Ascending aorta (tissue), 2 donors: ENCODE measurements around the gene SZT2. TPM values are rescaled to one million over a fixed set of nuclear protein-coding genes. Genes with fewer than 3 reads are reported as not detected.
"Not testable (repeated sequence)": the region's sequence is repeated elsewhere in the genome, so short reads cannot be mapped to it uniquely, and the experiment has no call there.

Experiments
- DNase-seq, 2 donors: peaks; one replicate each; pipeline ENCODE4 v3.0.0-alpha.2; 2019; ENCODE audit warnings: low spot score in 2 of 2
- H3K27ac ChIP-seq, 2 donors: fragments of 200-600 bp; sonication (generic); one replicate each; pipeline ENCODE4 v1.5.1; 2016 to 2017; ENCODE audit warnings: mild to moderate bottlenecking in 1 of 2
- H3K27me3 ChIP-seq: fragments of 200-600 bp; sonication (generic); one replicate; pipeline ENCODE4 v1.5.1; 2017
- H3K36me3 ChIP-seq, 2 donors: fragments of 200-600 bp; sonication (generic); one replicate each; pipeline ENCODE4 v1.5.1; 2016
- H3K4me1 ChIP-seq, 2 donors: fragments of 200-600 bp; sonication (generic); one replicate each; pipeline ENCODE4 v1.5.1; 2016 to 2017; ENCODE audit warnings: mild to moderate bottlenecking in 1 of 2
- H3K4me3 ChIP-seq, 2 donors: fragments of 200-600 bp; sonication (generic); one replicate each; pipeline ENCODE4 v1.5.1; 2016 to 2017; ENCODE audit warnings: mild to moderate bottlenecking in 1 of 2
- H3K9me3 ChIP-seq, 2 donors: fragments of 200-600 bp; sonication (generic); one replicate each; pipeline ENCODE4 v1.5.1; 2016
- intact Hi-C: fragments of 100-400 bp; cut with DNase I; formaldehyde crosslinking; loops from one replicate; pipeline ENCODE4 v1.15.1; 2023
- total RNA-seq: library from RNA; depleted of rRNA; stranded (reverse); fragments of >200 nt; gene quantifications from one replicate; pipeline ENCODE4 v1.1.0, GENCODE V29; 2016
- TF ChIP-seq, protein P1 (sequence below), 3 experiments: fragments of 200-600 bp in 2 of 3; fragments of 450-650 bp in 1 of 3; sonication (generic) in 2 of 3; IDR thresholded peaks; one replicate each; pipeline ENCODE4 v1.5.1; 2016 to 2019; ENCODE audit warnings: antibody characterized with exemption in 3 of 3, mild to moderate bottlenecking in 1 of 3, moderate library complexity in 1 of 3

SZT2 gene
- total RNA-seq, 1 donor from 2014 or later = 35.9 TPM

DNA sequence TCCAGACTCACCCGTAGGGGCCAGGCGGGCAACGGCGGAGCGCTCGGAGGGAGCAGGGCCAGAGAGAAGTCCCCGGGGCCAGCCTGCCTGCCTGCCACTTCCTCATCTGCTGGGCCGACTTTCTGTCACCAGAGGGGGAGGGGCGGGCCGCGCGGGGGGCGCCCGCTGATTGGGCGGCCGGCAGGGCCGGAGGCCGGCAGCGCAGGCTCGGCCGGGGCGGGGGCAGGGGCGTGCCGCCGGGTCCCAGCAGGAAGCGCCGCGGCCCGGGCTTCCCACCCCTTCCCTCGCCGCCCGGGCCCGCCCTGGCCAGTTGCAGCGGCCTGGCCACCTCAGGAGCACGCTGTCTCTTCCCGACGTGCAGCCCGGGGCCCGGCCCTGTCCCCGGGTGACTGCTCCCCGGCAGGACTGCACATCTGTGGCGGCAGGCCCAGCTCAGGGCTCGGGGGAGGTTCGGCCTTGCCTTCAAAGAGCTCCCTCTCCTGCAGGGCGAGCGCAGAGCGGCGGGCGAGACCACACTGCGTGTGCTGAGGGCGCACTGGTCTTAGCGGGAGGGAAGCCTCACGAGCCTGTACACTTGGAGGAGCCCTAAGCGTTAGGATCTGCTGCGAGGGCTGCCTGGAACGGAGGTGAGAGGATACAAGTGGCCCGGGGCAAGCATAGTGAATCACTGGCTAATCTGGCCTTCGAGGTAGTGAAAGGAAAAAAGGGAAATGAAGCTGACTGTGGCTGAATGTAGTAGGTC, 21.6 kb upstream of the SZT2 start, which contains the start of gene ELOVL1:
ELOVL1 (minus strand) TSS at position 108 of the 742 bp plus-strand sequence. CDS start 2,402 bp downstream, outside the sequence.
- DNase-seq = peak; percentile 70 to 96
- TF ChIP-seq, protein P1, sequence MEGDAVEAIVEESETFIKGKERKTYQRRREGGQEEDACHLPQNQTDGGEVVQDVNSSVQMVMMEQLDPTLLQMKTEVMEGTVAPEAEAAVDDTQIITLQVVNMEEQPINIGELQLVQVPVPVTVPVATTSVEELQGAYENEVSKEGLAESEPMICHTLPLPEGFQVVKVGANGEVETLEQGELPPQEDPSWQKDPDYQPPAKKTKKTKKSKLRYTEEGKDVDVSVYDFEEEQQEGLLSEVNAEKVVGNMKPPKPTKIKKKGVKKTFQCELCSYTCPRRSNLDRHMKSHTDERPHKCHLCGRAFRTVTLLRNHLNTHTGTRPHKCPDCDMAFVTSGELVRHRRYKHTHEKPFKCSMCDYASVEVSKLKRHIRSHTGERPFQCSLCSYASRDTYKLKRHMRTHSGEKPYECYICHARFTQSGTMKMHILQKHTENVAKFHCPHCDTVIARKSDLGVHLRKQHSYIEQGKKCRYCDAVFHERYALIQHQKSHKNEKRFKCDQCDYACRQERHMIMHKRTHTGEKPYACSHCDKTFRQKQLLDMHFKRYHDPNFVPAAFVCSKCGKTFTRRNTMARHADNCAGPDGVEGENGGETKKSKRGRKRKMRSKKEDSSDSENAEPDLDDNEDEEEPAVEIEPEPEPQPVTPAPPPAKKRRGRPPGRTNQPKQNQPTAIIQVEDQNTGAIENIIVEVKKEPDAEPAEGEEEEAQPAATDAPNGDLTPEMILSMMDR (IDR thresholded peaks at IDR 0.05) = peak in 2 of 3 experiments; percentile 11 to 26
- no peaks in the 10 kb centered on the region for H3K9me3 ChIP-seq
- intact Hi-C loops = loop anchor here (1.0 kb wide), 4 partner anchors 10 to 196 kb away; partner anchors contain the start of genes CDC20, CFAP57, EBNA1BP2 and MED8
- H3K4me1 ChIP-seq = peaks cover 12 to 22% of the 10 kb centered on the region in 2 donors
- H3K27ac ChIP-seq = peak within 1 kb of the TSS; percentile 96
- H3K36me3 ChIP-seq = peaks cover 22% of the 10 kb centered on the region in 2 donors
- H3K27me3 ChIP-seq = no peaks in the 10 kb centered on the region
- H3K4me3 ChIP-seq = peak within 1 kb of the TSS; percentile 96 to 97

DNA sequence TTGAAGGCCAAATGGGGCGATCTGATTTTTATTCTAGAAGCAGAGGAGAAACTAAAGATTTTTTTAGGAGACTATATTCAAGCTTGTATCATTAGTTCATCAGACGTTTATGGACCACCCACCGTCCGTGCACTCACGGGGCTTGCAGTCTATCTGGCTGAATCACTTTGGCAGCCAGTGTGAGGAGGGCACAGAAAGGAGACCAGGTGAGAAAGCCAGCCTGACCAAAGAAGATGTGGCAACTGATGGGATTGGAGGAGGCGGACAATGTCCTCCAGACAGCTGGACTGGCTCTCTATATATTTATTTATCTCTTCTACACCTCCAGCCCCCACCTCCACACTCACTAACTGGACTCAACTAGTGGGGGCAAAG, 21.1 kb upstream of the SZT2 start:
- intact Hi-C loops = loop anchor here (1.0 kb wide), 4 partner anchors 10 to 196 kb away; partner anchors contain the start of genes CDC20, CFAP57, EBNA1BP2 and MED8
- Histone ChIP-seq H3K4me3 (peak overlapping the region; percentile 96 to 97), H3K36me3 (peaks cover 17% of the 10 kb centered on the region in 2 donors), H3K27ac (peak overlapping the region; percentile 96), H3K27me3 (no peaks in the 10 kb centered on the region), H3K9me3 (no peaks in the 10 kb centered on the region), H3K4me1 (peaks cover 12 to 22% of the 10 kb centered on the region in 2 donors)
- TF ChIP-seq, protein P1 (IDR thresholded peaks at IDR 0.05) = no peak
- DNase-seq = no peak

DNA sequence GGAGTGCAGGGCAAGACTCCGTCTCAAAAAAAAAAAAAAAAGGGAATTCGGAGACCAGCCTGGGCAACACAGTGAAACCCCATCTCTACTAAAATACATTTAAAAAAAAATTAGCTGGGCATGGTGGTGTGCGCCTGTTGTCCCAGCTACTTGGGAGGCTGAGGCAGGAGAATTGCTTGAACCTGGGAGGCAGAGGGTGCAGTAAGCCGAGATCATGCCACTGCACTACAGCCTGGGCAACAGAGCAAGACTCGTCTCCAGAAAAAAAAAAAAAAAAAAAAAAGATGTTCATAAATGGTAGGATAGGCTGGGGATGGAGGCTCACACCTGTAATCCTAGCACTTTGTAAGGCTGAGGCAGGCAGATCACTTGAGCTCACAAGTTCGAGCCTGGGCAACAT, 19.9 kb upstream of the SZT2 start:
- intact Hi-C loops, H3K9me3 ChIP-seq, H3K36me3 ChIP-seq, H3K27ac ChIP-seq, H3K27me3 ChIP-seq, H3K4me3 ChIP-seq, DNase-seq: not testable (repeated sequence)
- peaks cover 12 to 22% of the 10 kb centered on the region in 2 donors for H3K4me1 ChIP-seq

DNA sequence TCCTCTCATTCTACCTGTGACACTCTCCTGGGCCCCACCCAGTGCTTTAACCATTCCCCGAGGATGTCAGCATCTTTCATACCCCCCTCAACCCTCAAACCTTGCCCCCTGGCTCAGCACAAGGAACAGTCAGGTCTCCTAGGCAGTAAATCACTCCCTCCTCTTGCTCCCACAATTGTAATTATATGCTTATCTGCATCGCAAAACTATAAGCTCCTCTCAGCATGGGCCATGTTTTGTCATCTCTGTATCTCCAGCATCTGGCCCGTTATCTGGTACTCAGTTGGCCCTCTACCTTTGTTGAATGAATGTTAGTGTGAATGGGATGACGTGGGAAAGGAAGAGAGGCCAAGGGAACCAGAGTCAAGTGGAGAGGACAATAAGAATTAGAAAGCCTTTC, 19.1 kb upstream of the SZT2 start:
- intact Hi-C loops = no loop called here
- Histone ChIP-seq H3K9me3 (no peaks in the 10 kb centered on the region), H3K4me1 (peaks cover 12 to 22% of the 10 kb centered on the region in 2 donors), H3K4me3 (no peak overlapping the region), H3K27me3 (no peaks in the 10 kb centered on the region), H3K36me3 (no peaks in the 10 kb centered on the region), H3K27ac (no peak overlapping the region)
- TF ChIP-seq, protein P1 (IDR thresholded peaks at IDR 0.05) = no peak
- DNase-seq = no peak

DNA sequence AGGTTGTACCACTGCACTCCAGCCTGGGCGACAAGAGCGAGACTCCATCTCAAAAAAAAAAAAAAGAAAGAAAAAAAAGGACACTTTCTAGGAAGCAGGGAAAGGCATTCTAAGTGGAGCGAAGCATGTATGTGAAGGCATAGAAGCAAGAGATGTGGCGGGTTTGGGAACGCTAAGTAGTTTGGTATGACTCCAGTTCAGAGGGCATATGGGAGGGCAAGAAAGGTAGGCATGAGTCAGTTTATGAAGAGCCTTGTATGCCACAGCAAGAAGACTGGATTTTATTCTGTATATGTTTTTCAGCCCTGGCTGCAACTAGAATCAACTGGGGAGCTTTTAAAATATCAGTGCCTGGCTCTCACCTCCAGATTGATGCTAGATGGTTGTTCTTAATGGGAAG, 17.5 kb upstream of the SZT2 start:
- no peaks in the 10 kb centered on the region for H3K27me3 ChIP-seq
- no peaks in the 10 kb centered on the region for H3K9me3 ChIP-seq
- H3K4me1 ChIP-seq = peaks cover 5 to 10% of the 10 kb centered on the region in 2 donors
- intact Hi-C loops = no loop called here
- no peaks in the 10 kb centered on the region for H3K36me3 ChIP-seq
- no peak for DNase-seq
- peak overlapping the region; percentile 41 to 54 for H3K27ac ChIP-seq
- TF ChIP-seq, protein P1 (IDR thresholded peaks at IDR 0.05) = no peak
- no peak overlapping the region for H3K4me3 ChIP-seq
